Measurements from ENCODE around the gene BBS2.

GRCh38 chr16:56478281-56479049 lies 41.4 kb downstream of the BBS2 start:
- TF ChIP-seq RAD21 (conservative IDR thresholded peaks at IDR 0.05 in 1 of 2, IDR thresholded peaks at IDR 0.05 in 1 of 2) (no peak), POLR2A (IDR thresholded peaks at IDR 0.05; ENCODE audit: low read length) (no peak), CEBPB (IDR thresholded peaks at IDR 0.05) (no peak), PHF8 (IDR thresholded peaks at IDR 0.05; ENCODE audit: borderline replicate concordance, low read depth) (no peak), SMC3 (IDR thresholded peaks at IDR 0.05) (no peak)

Data from A549 (cell line).